Spinal cord (tissue), 10 donors: Measurements from ENCODE around the gene SMURF1. TPM values are rescaled to one million over a fixed set of nuclear protein-coding genes. Genes with fewer than 3 reads are reported as not detected.

Experiments
- DNase-seq, 6 donors: peaks; one replicate each; pipeline versions ENCODE4 v3.0.0 to v3.0.0-alpha.2; 2013 to 2015; ENCODE audit warnings: low spot score in 6 of 6, low read depth in 4 of 6
- H3K27ac ChIP-seq: one replicate; pipeline ENCODE4 v1.5.1; 2013; ENCODE audit warnings: low read depth, low read length, control low read depth
- H3K27me3 ChIP-seq: one replicate; pipeline ENCODE4 v1.6.1; 2013; ENCODE audit warnings: low read length; ENCODE audit not compliant: control insufficient read depth, insufficient read depth
- H3K36me3 ChIP-seq: one replicate; pipeline ENCODE4 v1.6.1; 2013; ENCODE audit warnings: low read length; ENCODE audit not compliant: control insufficient read depth, insufficient read depth
- H3K4me1 ChIP-seq: one replicate; pipeline ENCODE4 v1.6.1; 2013; ENCODE audit warnings: low read length; ENCODE audit not compliant: control insufficient read depth, insufficient read depth
- H3K4me3 ChIP-seq: one replicate; pipeline ENCODE4 v1.5.1; 2013; ENCODE audit warnings: low read depth, low read length, control low read depth
- H3K9me3 ChIP-seq: one replicate; pipeline ENCODE4 v1.6.1; 2013; ENCODE audit warnings: low read length; ENCODE audit not compliant: control insufficient read depth, insufficient read depth
- WGBS: methylation state at CpG from one replicate; pipeline ENCODE4 v1.1.5; 2013; ENCODE audit warnings: missing lambda C conversion rate; ENCODE audit not compliant: insufficient coverage; 5-methylcytosine and 5-hydroxymethylcytosine counted together
- polyA plus RNA-seq, 2 donors: library from polyadenylated mRNA; unstranded; fragments of 120-200 nt; gene quantifications; one replicate each; pipeline ENCODE4 v1.2.1, GENCODE V29; 2013; ENCODE audit not compliant: insufficient read length in 2 of 2
- total RNA-seq, 2 donors: library from RNA; depleted of rRNA in 1 of 2; stranded (reverse); fragments of 120-200 nt in 1 of 2; fragments of >200 nt in 1 of 2; gene quantifications; one replicate each; pipeline versions ENCODE4 v1.2.3 to v1.2.4, GENCODE V29; 2013 to 2014
- donor health status: healthy.

Gene SMURF1
- total and polyA plus RNA-seq, 4 donors: 22.7 to 28.8 (median 26.8) TPM

GRCh38 chr7:99014113-99014985, 129.6 kb downstream of the SMURF1 start:
- peaks cover 71% of the 10 kb centered on the region for H3K36me3 ChIP-seq
- 96% methylated on average over 16 of the region's 18 CpGs for WGBS
- no peak for DNase-seq

GRCh38 chr7:99013266-99014112, 130.4 kb downstream of the SMURF1 start:
- no peak for DNase-seq
- Histone ChIP-seq H3K4me3 (no peak overlapping the region), H3K9me3 (no peaks in the 10 kb centered on the region), H3K4me1 (no peaks in the 10 kb centered on the region), H3K27me3 (no peaks in the 10 kb centered on the region), H3K27ac (no peak overlapping the region), H3K36me3 (peaks cover 79% of the 10 kb centered on the region)
- WGBS: 93% methylated on average over 24 of the region's 25 CpGs

More at GRCh38 chr7:99014113-99014985, 129.6 kb downstream of the SMURF1 start:
- H3K27me3 ChIP-seq: no peaks in the 10 kb centered on the region
- no peak overlapping the region for H3K4me3 ChIP-seq
- no peak overlapping the region for H3K27ac ChIP-seq
- no peaks in the 10 kb centered on the region for H3K9me3 ChIP-seq
- H3K4me1 ChIP-seq: no peaks in the 10 kb centered on the region

GRCh38 chr7:99012722-99013121, 131.2 kb downstream of the SMURF1 start:
- Histone ChIP-seq H3K27me3 (no peaks in the 10 kb centered on the region), H3K27ac (no peak overlapping the region), H3K4me3 (no peak overlapping the region), H3K4me1 (no peaks in the 10 kb centered on the region), H3K36me3 (peaks cover 87% of the 10 kb centered on the region), H3K9me3 (no peaks in the 10 kb centered on the region)
- WGBS: 96% methylated on average over 12 of the region's 13 CpGs
- DNase-seq: no peak

GRCh38 chr7:99011706-99012404, 132.1 kb downstream of the SMURF1 start:
- Histone ChIP-seq H3K36me3 (peaks cover 91% of the 10 kb centered on the region), H3K27me3 (no peaks in the 10 kb centered on the region), H3K9me3 (no peaks in the 10 kb centered on the region), H3K27ac (no peak overlapping the region), H3K4me1 (no peaks in the 10 kb centered on the region), H3K4me3 (no peak overlapping the region)
- no peak for DNase-seq
- WGBS: 96% methylated on average over 34 of the region's 36 CpGs

GRCh38 chr7:99011341-99011705, 132.6 kb downstream of the SMURF1 start:
- Histone ChIP-seq H3K27me3 (no peaks in the 10 kb centered on the region), H3K36me3 (peaks cover 96% of the 10 kb centered on the region), H3K4me1 (no peaks in the 10 kb centered on the region), H3K27ac (no peak overlapping the region), H3K4me3 (no peak overlapping the region), H3K9me3 (no peaks in the 10 kb centered on the region)
- WGBS: 98% methylated on average over 19 of the region's 24 CpGs
- no peak for DNase-seq

GRCh38 chr7:99010281-99010680, 133.6 kb downstream of the SMURF1 start:
- peaks cover 96% of the 10 kb centered on the region for H3K36me3 ChIP-seq
- H3K4me3 ChIP-seq: no peak overlapping the region
- H3K27me3 ChIP-seq: no peaks in the 10 kb centered on the region
- no peak overlapping the region for H3K27ac ChIP-seq
- H3K9me3 ChIP-seq: no peaks in the 10 kb centered on the region
- no peak for DNase-seq
- H3K4me1 ChIP-seq: no peaks in the 10 kb centered on the region
- 93% methylated on average over 5 of the region's 9 CpGs for WGBS

- Histone ChIP-seq H3K9me3 (no peaks in the 10 kb centered on the region), H3K27ac (no peak overlapping the region), H3K4me1 (no peaks in the 10 kb centered on the region), H3K4me3 (no peak overlapping the region), H3K36me3 (peaks cover 96% of the 10 kb centered on the region), H3K27me3 (no peaks in the 10 kb centered on the region)
- WGBS: 98% methylated on average over 11 of the region's 11 CpGs
- no peak for DNase-seq
These were observed 134.9 kb downstream of the SMURF1 start for GRCh38 chr7:99008921-99009530.

- Histone ChIP-seq H3K9me3 (no peaks in the 10 kb centered on the region), H3K36me3 (peaks cover 94% of the 10 kb centered on the region), H3K4me1 (no peaks in the 10 kb centered on the region), H3K27ac (no peak overlapping the region), H3K4me3 (no peak overlapping the region), H3K27me3 (no peaks in the 10 kb centered on the region)
- no peak for DNase-seq
- WGBS: 95% methylated on average over 18 of the region's 23 CpGs
These were observed 135.7 kb downstream of the SMURF1 start for GRCh38 chr7:99008181-99008631.
